GM18517 (cell line): Measurements from ENCODE around the gene DUSP1.

Source experiments
- ATAC-seq: cut with Tn5 transposase; IDR thresholded peaks from one replicate; pipeline ENCODE4 v1.9.1; 2021; ENCODE audit warnings: mild to moderate bottlenecking, moderate library complexity; ENCODE audit not compliant: unreplicated experiment

Gene DUSP1

GRCh38 chr5:172765766-172766286 is 5.2 kb downstream of the DUSP1 start:
- no peak for ATAC-seq

- ATAC-seq, result peak; percentile 79
Observed at GRCh38 chr5:172764861-172765765, 5.9 kb downstream of the DUSP1 start.

GRCh38 chr5:172763120-172763464 is 7.9 kb downstream of the DUSP1 start:
- ATAC-seq, result no peak

- no peak for ATAC-seq
Observed at GRCh38 chr5:172762214-172763119, 8.5 kb downstream of the DUSP1 start.

- no peak for ATAC-seq
Observed at GRCh38 chr5:172760959-172761358, 10.0 kb downstream of the DUSP1 start.

- no peak for ATAC-seq
Observed at GRCh38 chr5:172760136-172760535, 10.9 kb downstream of the DUSP1 start.

- ATAC-seq, result no peak
Observed at GRCh38 chr5:172758834-172759149, 12.2 kb downstream of the DUSP1 start.

GRCh38 chr5:172758077-172758833 is 12.7 kb downstream of the DUSP1 start:
- no peak for ATAC-seq

GRCh38 chr5:172757394-172758010 is 13.5 kb downstream of the DUSP1 start:
- ATAC-seq, result no peak

GRCh38 chr5:172756764-172757393 is 14.1 kb downstream of the DUSP1 start:
- no peak for ATAC-seq

- no peak for ATAC-seq
Observed at GRCh38 chr5:172754596-172755356, 16.2 kb downstream of the DUSP1 start.

GRCh38 chr5:172753101-172753500 is 17.9 kb downstream of the DUSP1 start:
- ATAC-seq, result no peak

- no peak for ATAC-seq
Observed at GRCh38 chr5:172751761-172752510, 19.1 kb downstream of the DUSP1 start.

GRCh38 chr5:172749881-172750633 is 20.9 kb downstream of the DUSP1 start:
- no peak for ATAC-seq

- no peak for ATAC-seq
Observed at GRCh38 chr5:172749076-172749475, 21.9 kb downstream of the DUSP1 start.

GRCh38 chr5:172748341-172748843 is 22.6 kb downstream of the DUSP1 start:
- ATAC-seq, result no peak

GRCh38 chr5:172747471-172747870 is 23.5 kb downstream of the DUSP1 start:
- ATAC-seq, result no peak

- ATAC-seq, result no peak
Observed at GRCh38 chr5:172746725-172747124, 24.3 kb downstream of the DUSP1 start.
